Naive thymus-derived CD8-positive, alpha-beta T cell (primary cell): ENCODE results near the gene CBX4. TPM values are rescaled to one million over a fixed set of nuclear protein-coding genes. Genes with fewer than 3 reads are reported as not detected.

Experiments
- ATAC-seq, 2 donors: fragments of 150-1000 bp; cut with Tn5 transposase in 1 of 2; sonication (Bioruptor Pico), chemical (Tn5 transposase) in 1 of 2; 1 replicate in 1 of 2; 2 replicates in 1 of 2; pipeline ENCODE4 v1.10.0; 2021; ENCODE audit warnings: mild to moderate bottlenecking in 2 of 2, moderate library complexity in 2 of 2
- POLR2A ChIA-PET: fragments of 350-600 bp; sonication (Branson Sonifier 250); formaldehyde crosslinking; loops from one replicate; lab custom pipeline; 2021; ENCODE audit warnings: antibody characterized with exemption; lab: Charles Lee
- DNase-seq, 10 donors: peaks; one replicate each; pipeline versions ENCODE4 v3.0.0 to v3.0.0-alpha.2; 2020 to 2022
- H3K27ac Mint-ChIP-seq, 10 donors: one replicate each; pipeline ENCODE4 v1.8.0; 2020 to 2022; ENCODE audit warnings: mild to moderate bottlenecking in 10 of 10, mixed read lengths in 10 of 10, moderate library complexity in 4 of 10, inconsistent platforms in 1 of 10
- H3K27me3 Mint-ChIP-seq, 5 donors: one replicate each; pipeline ENCODE4 v1.8.0; 2021 to 2022; ENCODE audit warnings: mixed read lengths in 5 of 5
- H3K36me3 Mint-ChIP-seq, 3 donors: one replicate each; pipeline ENCODE4 v1.8.0; 2020 to 2022; ENCODE audit warnings: mixed read lengths in 3 of 3, mild to moderate bottlenecking in 2 of 3, inconsistent platforms in 1 of 3
- H3K4me1 Mint-ChIP-seq, 4 donors: one replicate each; pipeline ENCODE4 v1.8.0; 2021 to 2022; ENCODE audit warnings: mixed read lengths in 4 of 4
- H3K4me3 Mint-ChIP-seq, 10 donors: one replicate each; pipeline ENCODE4 v1.8.0; 2020 to 2022; ENCODE audit warnings: mild to moderate bottlenecking in 10 of 10, mixed read lengths in 10 of 10, moderate library complexity in 6 of 10, inconsistent platforms in 1 of 10
- H3K9me3 Mint-ChIP-seq, 9 donors: one replicate each; pipeline ENCODE4 v1.8.0; 2020 to 2022; ENCODE audit warnings: mixed read lengths in 9 of 9, mild to moderate bottlenecking in 3 of 9, inconsistent platforms in 1 of 9, moderate library complexity in 1 of 9
- polyA plus RNA-seq, 3 donors: library from polyadenylated mRNA; unstranded; fragments of 300-500 nt; fragmentation: Illumina TruSeq; gene quantifications; one replicate each; pipeline ENCODE4 v1.2.3, GENCODE V29; 2021
- total RNA-seq, 8 experiments: library from RNA in 2 of 8; stranded (reverse) in 2 of 8; gene quantifications; one replicate each; pipeline ENCODE4 v1.2.3 and lab custom pipeline; 2021 to 2026

CBX4 gene
- total and polyA plus RNA-seq, 5 experiments from 2014 or later = 4.3 to 80.7 (median 16.0) TPM

- H3K4me1 Mint-ChIP-seq = peaks cover 14 to 38% (median 34%) of the 10 kb centered on the region in 4 donors
- ATAC-seq (no peak), DNase-seq (no peak)
- H3K27ac Mint-ChIP-seq = peak overlapping the region in 4 of 10 donors; percentile 17 to 69 (median 54)
- peaks cover 0 to 2% (median 0%) of the 10 kb centered on the region in 9 donors for H3K9me3 Mint-ChIP-seq
- H3K27me3 Mint-ChIP-seq = peaks cover 30 to 78% (median 45%) of the 10 kb centered on the region in 5 donors
- POLR2A ChIA-PET = interaction anchor here (0.6 to 8.5 kb wide), 8 partner anchors 8 to 28 kb away, joined by 3 to 90 read pairs (median 10); partner anchors contain the start of genes CBX4 and CBX8
- peaks cover 0 to 2% (median 0%) of the 10 kb centered on the region in 3 donors for H3K36me3 Mint-ChIP-seq
- H3K4me3 Mint-ChIP-seq = peak overlapping the region; percentile 52 to 79 (median 71)
Measured at GRCh38 chr17:79812353-79813258, 26.6 kb downstream of the CBX4 start.

GRCh38 chr17:79811868-79812352, 27.3 kb downstream of the CBX4 start:
- Mint-ChIP-seq H3K27ac (peak overlapping the region in 5 of 10 donors; percentile 17 to 69 (median 43)), H3K4me1 (peaks cover 14 to 38% (median 34%) of the 10 kb centered on the region in 4 donors), H3K9me3 (peaks cover 0 to 2% (median 0%) of the 10 kb centered on the region in 9 donors), H3K4me3 (peak overlapping the region; percentile 26 to 79 (median 60)), H3K27me3 (peaks cover 35 to 78% (median 46%) of the 10 kb centered on the region in 5 donors), H3K36me3 (peaks cover 0 to 2% (median 0%) of the 10 kb centered on the region in 3 donors)
- DNase-seq (peak in 2 of 10 donors; percentile 45 to 62), ATAC-seq (no peak)
- POLR2A ChIA-PET = interaction anchor here (0.6 to 8.5 kb wide), 7 partner anchors 8 to 29 kb away, joined by 3 to 90 read pairs (median 12); partner anchors contain the start of genes CBX4 and CBX8

GRCh38 chr17:79811011-79811867, 28.0 kb downstream of the CBX4 start:
- peaks cover 0 to under 1% (median 0%) of the 10 kb centered on the region in 3 donors for H3K36me3 Mint-ChIP-seq
- peak overlapping the region; percentile 26 to 70 (median 61) for H3K4me3 Mint-ChIP-seq
- ATAC-seq (no peak), DNase-seq (peak in 2 of 10 donors; percentile 25 to 64)
- POLR2A ChIA-PET = interaction anchor here (2.5 to 8.5 kb wide), 4 partner anchors 12 to 30 kb away, joined by 7 to 90 read pairs (median 61); partner anchors contain the start of genes CBX4 and CBX8
- peaks cover 0 to 2% (median 0%) of the 10 kb centered on the region in 9 donors for H3K9me3 Mint-ChIP-seq
- peak overlapping the region in 2 of 10 donors; percentile 43 to 69 for H3K27ac Mint-ChIP-seq
- H3K27me3 Mint-ChIP-seq = peaks cover 40 to 78% (median 49%) of the 10 kb centered on the region in 5 donors
- peaks cover 16 to 38% (median 33%) of the 10 kb centered on the region in 4 donors for H3K4me1 Mint-ChIP-seq

- peak; percentile 86 to 90 for ATAC-seq
- H3K27me3 Mint-ChIP-seq = peaks cover 42 to 81% (median 51%) of the 10 kb centered on the region in 5 donors
- peak overlapping the region in 1 of 10 donors; percentile 69 for H3K27ac Mint-ChIP-seq
- H3K36me3 Mint-ChIP-seq = no peaks in the 10 kb centered on the region
- DNase-seq = peak; percentile 50 to 87 (median 70)
- H3K9me3 Mint-ChIP-seq = no peaks in the 10 kb centered on the region
- H3K4me3 Mint-ChIP-seq = peak overlapping the region in 8 of 10 donors; percentile 27 to 66 (median 50)
- H3K4me1 Mint-ChIP-seq = peaks cover 19 to 44% (median 33%) of the 10 kb centered on the region in 4 donors
- POLR2A ChIA-PET = interaction anchor here (0.6 to 8.5 kb wide), 6 partner anchors 11 to 32 kb away, joined by 4 to 90 read pairs (median 23); partner anchors contain the start of genes CBX4 and CBX8
Measured at GRCh38 chr17:79810130-79811010, 28.9 kb downstream of the CBX4 start.

GRCh38 chr17:79809530-79810129, 29.6 kb downstream of the CBX4 start:
- Mint-ChIP-seq H3K36me3 (no peaks in the 10 kb centered on the region), H3K9me3 (peaks cover 0 to under 1% (median 0%) of the 10 kb centered on the region in 9 donors), H3K27me3 (peaks cover 49 to 86% (median 58%) of the 10 kb centered on the region in 5 donors), H3K4me1 (peaks cover 25 to 50% (median 40%) of the 10 kb centered on the region in 4 donors), H3K4me3 (peak overlapping the region in 1 of 10 donors; percentile 34), H3K27ac (peak overlapping the region in 1 of 10 donors; percentile 67)
- DNase-seq (no peak), ATAC-seq (no peak)
- POLR2A ChIA-PET = interaction anchor here (1.6 to 8.5 kb wide), 5 partner anchors 10 to 35 kb away, joined by 4 to 90 read pairs (median 6); partner anchors contain the start of genes CBX4 and CBX8

GRCh38 chr17:79808763-79809529, 30.3 kb downstream of the CBX4 start:
- peaks cover 47 to 86% (median 56%) of the 10 kb centered on the region in 5 donors for H3K27me3 Mint-ChIP-seq
- H3K4me3 Mint-ChIP-seq = peak overlapping the region in 1 of 10 donors; percentile 10
- POLR2A ChIA-PET = interaction anchor here (1.1 to 8.5 kb wide), 7 partner anchors 9 to 182 kb away, joined by 3 to 90 read pairs (median 4); partner anchors contain the start of genes CBX4 and CBX8
- DNase-seq (peak in 1 of 10 donors; percentile 50), ATAC-seq (peak in 1 of 2 donors; percentile 21)
- peaks cover 24 to 48% (median 39%) of the 10 kb centered on the region in 4 donors for H3K4me1 Mint-ChIP-seq
- H3K27ac Mint-ChIP-seq = peak overlapping the region in 2 of 10 donors; percentile 23 to 69
- H3K9me3 Mint-ChIP-seq = peaks cover 0 to 3% (median 0%) of the 10 kb centered on the region in 9 donors
- peaks cover 0 to 2% (median 2%) of the 10 kb centered on the region in 3 donors for H3K36me3 Mint-ChIP-seq

- H3K9me3 Mint-ChIP-seq = peaks cover 0 to 3% (median 0%) of the 10 kb centered on the region in 9 donors
- peaks cover 24 to 42% (median 40%) of the 10 kb centered on the region in 4 donors for H3K4me1 Mint-ChIP-seq
- H3K27ac Mint-ChIP-seq = no peak overlapping the region
- peaks cover 49 to 88% (median 55%) of the 10 kb centered on the region in 5 donors for H3K27me3 Mint-ChIP-seq
- H3K36me3 Mint-ChIP-seq = peaks cover 0 to 2% (median 2%) of the 10 kb centered on the region in 3 donors
- H3K4me3 Mint-ChIP-seq = peak overlapping the region in 1 of 10 donors; percentile 33
- no peak for ATAC-seq
- no peak for DNase-seq
- POLR2A ChIA-PET = interaction anchor here (0.9 to 8.5 kb wide), 5 partner anchors 8 to 34 kb away, joined by 3 to 90 read pairs (median 14); partner anchors contain the start of genes CBX4 and CBX8
Measured at GRCh38 chr17:79806863-79807720, 32.1 kb downstream of the CBX4 start.

GRCh38 chr17:79806446-79806760, 32.8 kb downstream of the CBX4 start:
- POLR2A ChIA-PET = interaction anchor here (4.2 kb wide), 1 partner anchor 31 kb away, joined by 14 read pairs; no protein-coding TSS in a partner anchor
- Mint-ChIP-seq H3K27me3 (peaks cover 52 to 88% (median 56%) of the 10 kb centered on the region in 5 donors), H3K9me3 (peaks cover 0 to 3% (median 0%) of the 10 kb centered on the region in 9 donors), H3K36me3 (peaks cover 0 to 4% (median 2%) of the 10 kb centered on the region in 3 donors), H3K27ac (no peak overlapping the region), H3K4me3 (no peak overlapping the region), H3K4me1 (peaks cover 22 to 40% (median 37%) of the 10 kb centered on the region in 4 donors)
- DNase-seq = no peak
- no peak for ATAC-seq
